Ovary (tissue), 3 donors: ENCODE results near the gene ZIM2.

ENCODE experiments used
- CTCF ChIP-seq, 3 donors: fragments of 450-650 bp in 2 of 3; fragments of 200-600 bp in 1 of 3; IDR thresholded peaks; one replicate each; pipeline versions ENCODE4 v1.5.1 to v1.8.0; 2016 to 2022; ENCODE audit warnings: antibody characterized with exemption in 3 of 3, mild to moderate bottlenecking in 1 of 3
- EP300 ChIP-seq: sonication (generic); formaldehyde crosslinking; IDR thresholded peaks from one replicate; pipeline ENCODE4 v1.6.1; 2017; ENCODE audit warnings: antibody characterized with exemption
- POLR2A ChIP-seq: fragments of 450-650 bp; IDR thresholded peaks from one replicate; pipeline ENCODE4 v1.6.1; 2017; ENCODE audit warnings: antibody characterized with exemption, mild to moderate bottlenecking, moderate library complexity
- donor health status: DM: no; HTN: no; CAD: no.

GRCh38 chr19:56806639-56807038, 33.9 kb downstream of the ZIM2 start:
- TF ChIP-seq CTCF (IDR thresholded peaks at IDR 0.05) (no peak), EP300 (no peak), POLR2A (no peak)
